ENCODE measurements around the gene ZMYND10. TPM values are rescaled to one million over a fixed set of nuclear protein-coding genes. Genes with fewer than 3 reads are reported as not detected.

Gene ZMYND10
- polyA plus RNA-seq, 1 of the 3 experiments (the other 2 are of a cell fraction): 0.95 TPM

GRCh38 chr3:50372349-50372748, 26.8 kb upstream of the ZMYND10 start:
- no peaks in the 10 kb centered on the region for H3K9me3 ChIP-seq
- peak overlapping the region in 1 of 2 experiments; percentile 56; a peak in 2 of 4 replicates for H3K27ac ChIP-seq (ENCODE audit: low read depth in 2 of 2, low read length in 1 of 2)
- ChIA-PET CTCF (no interaction called here), POLR2A (interaction anchor here (1.0 kb wide), 1 partner anchor 13 kb away, joined by 3 read pairs; no protein-coding TSS in a partner anchor)
- no peaks in the 10 kb centered on the region for H3F3A ChIP-seq (replicated peaks; ENCODE audit: insufficient read depth)
- no peaks in the 10 kb centered on the region for H3K27me3 ChIP-seq (ENCODE audit: insufficient read depth)
- H4K20me1 ChIP-seq (ENCODE audit: insufficient read depth): no peaks in the 10 kb centered on the region
- no peak overlapping the region for H3K4me3 ChIP-seq (ENCODE audit: low read depth in 2 of 2, low read length in 1 of 2)
- TF ChIP-seq RAD21 (IDR thresholded peaks at IDR 0.05; ENCODE audit: low read length): peak; percentile 10; the same call in 1 of the 2 replicates
- no peak for TF ChIP-seq TAF1 (IDR thresholded peaks at IDR 0.05; ENCODE audit: borderline replicate concordance, low read depth, low read length)
- TF ChIP-seq EZH2phosphoT487 (IDR thresholded peaks at IDR 0.05; ENCODE audit: borderline replicate concordance, low read depth): no peak
- H3K36me3 ChIP-seq (replicated peaks in 1 of 2; ENCODE audit: control insufficient read depth in 1 of 2, insufficient read depth in 2 of 2, low read length in 1 of 2): no peaks in the 10 kb centered on the region
- no peak overlapping the region for H2AFZ ChIP-seq (ENCODE audit: low read depth)
- H3K79me2 ChIP-seq (ENCODE audit: insufficient read depth): no peaks in the 10 kb centered on the region
- WGBS (ENCODE audit: low lambda C conversion rate): 64% methylated on average over 7 of the region's 8 CpGs
- peak; percentile 72 for DNase-seq
- H3K9me2 ChIP-seq: no peaks in the 10 kb centered on the region
- no peak overlapping the region for H3K4me2 ChIP-seq
- H3K9ac ChIP-seq: no peak overlapping the region
- H3K4me1 ChIP-seq (ENCODE audit: control insufficient read depth in 1 of 2, insufficient read depth in 2 of 2, low read depth in 1 of 2, low read length in 1 of 2): peaks cover 0 to 89% of the 10 kb centered on the region in 2 experiments; a peak in 2 of 4 replicates

- WGBS (ENCODE audit: low lambda C conversion rate): 50% methylated on average over 1 of the region's 3 CpGs
- no peak for DNase-seq
- peaks cover 0 to 84% of the 10 kb centered on the region in 2 experiments; a peak in 2 of 4 replicates for H3K4me1 ChIP-seq (ENCODE audit: control insufficient read depth in 1 of 2, insufficient read depth in 2 of 2, low read depth in 1 of 2, low read length in 1 of 2)
These were observed 25.7 kb upstream of the ZMYND10 start for GRCh38 chr3:50371133-50371685.

GRCh38 chr3:50370594-50370993, 25.1 kb upstream of the ZMYND10 start:
- Histone ChIP-seq H4K20me1 (ENCODE audit: insufficient read depth) (no peaks in the 10 kb centered on the region), H3K9me2 (no peaks in the 10 kb centered on the region), H3K4me2 (no peak overlapping the region), H2AFZ (ENCODE audit: low read depth) (no peak overlapping the region), H3K9ac (no peak overlapping the region), H3K9me3 (no peaks in the 10 kb centered on the region), H3F3A (replicated peaks; ENCODE audit: insufficient read depth) (no peaks in the 10 kb centered on the region), H3K27ac (ENCODE audit: low read depth in 2 of 2, low read length in 1 of 2) (peak overlapping the region in 1 of 2 experiments; percentile 56; a peak in 2 of 4 replicates), H3K36me3 (replicated peaks in 1 of 2; ENCODE audit: control insufficient read depth in 1 of 2, insufficient read depth in 2 of 2, low read length in 1 of 2) (no peaks in the 10 kb centered on the region), H3K27me3 (ENCODE audit: insufficient read depth) (no peaks in the 10 kb centered on the region), H3K79me2 (ENCODE audit: insufficient read depth) (no peaks in the 10 kb centered on the region), H3K4me1 (ENCODE audit: control insufficient read depth in 1 of 2, insufficient read depth in 2 of 2, low read depth in 1 of 2, low read length in 1 of 2) (peaks cover 0 to 78% of the 10 kb centered on the region in 2 experiments; a peak in 2 of 4 replicates), H3K4me3 (ENCODE audit: low read depth in 2 of 2, low read length in 1 of 2) (no peak overlapping the region)
- peak; percentile 78 for DNase-seq
- ChIA-PET CTCF (interaction anchor here (0.6 to 5.8 kb wide), 33 partner anchors 9 to 246 kb away, joined by 3 to 70 read pairs (median 4); partner anchors contain the start of genes HYAL3, MAPKAPK3, NAA80 and TUSC2), POLR2A (interaction anchor here (1.1 to 4.6 kb wide), 6 partner anchors 10 to 22 kb away, joined by 3 to 28 read pairs (median 8); partner anchors contain the start of genes CYB561D2 and NPRL2)
- 58% methylated on average over 14 of the region's 14 CpGs for WGBS (ENCODE audit: low lambda C conversion rate)
- TF ChIP-seq CTCF (IDR thresholded peaks at IDR 0.05) (peak; percentile 31), SMC3 (IDR thresholded peaks at IDR 0.05; ENCODE audit: low read depth, low read length) (peak; percentile 46), POLR2AphosphoS5 (IDR thresholded peaks at IDR 0.05; ENCODE audit: low read depth, low read length) (no peak), JUND (IDR thresholded peaks at IDR 0.05) (no peak), RCOR1 (IDR thresholded peaks at IDR 0.05; ENCODE audit: low read length) (no peak), ELF1 (IDR thresholded peaks at IDR 0.05) (no peak), TEAD4 (IDR thresholded peaks at IDR 0.05; ENCODE audit: borderline replicate concordance, insufficient read depth) (no peak), NRF1 (IDR thresholded peaks at IDR 0.05; ENCODE audit: low read depth, low read length) (no peak), IRF3 (IDR thresholded peaks at IDR 0.05; ENCODE audit: low read depth, low read length) (no peak), FOSL2 (IDR thresholded peaks at IDR 0.05; ENCODE audit: borderline replicate concordance, low read depth) (no peak)

More at GRCh38 chr3:50371133-50371685, 25.7 kb upstream of the ZMYND10 start:
- no peaks in the 10 kb centered on the region for H3F3A ChIP-seq (replicated peaks; ENCODE audit: insufficient read depth)
- H3K36me3 ChIP-seq (replicated peaks in 1 of 2; ENCODE audit: control insufficient read depth in 1 of 2, insufficient read depth in 2 of 2, low read length in 1 of 2): no peaks in the 10 kb centered on the region
- H3K9ac ChIP-seq: no peak overlapping the region
- H3K27me3 ChIP-seq (ENCODE audit: insufficient read depth): no peaks in the 10 kb centered on the region
- ChIA-PET CTCF (interaction anchor here (0.6 to 5.8 kb wide), 32 partner anchors 8 to 245 kb away, joined by 3 to 70 read pairs (median 4); partner anchors contain the start of genes HYAL3, MAPKAPK3, NAA80 and TUSC2), POLR2A (interaction anchor here (1.0 to 4.6 kb wide), 6 partner anchors 9 to 23 kb away, joined by 3 to 28 read pairs (median 6); partner anchors contain the start of genes CYB561D2, NPRL2 and TMEM115)
- no peak overlapping the region for H3K4me3 ChIP-seq (ENCODE audit: low read depth in 2 of 2, low read length in 1 of 2)
- no peak overlapping the region for H2AFZ ChIP-seq (ENCODE audit: low read depth)
- H3K4me2 ChIP-seq: no peak overlapping the region
- no peaks in the 10 kb centered on the region for H3K79me2 ChIP-seq (ENCODE audit: insufficient read depth)
- H3K9me2 ChIP-seq: no peaks in the 10 kb centered on the region
- no peaks in the 10 kb centered on the region for H4K20me1 ChIP-seq (ENCODE audit: insufficient read depth)
- H3K27ac ChIP-seq (ENCODE audit: low read depth in 2 of 2, low read length in 1 of 2): peak overlapping the region in 1 of 2 experiments; percentile 56; a peak in 2 of 4 replicates
- H3K9me3 ChIP-seq: no peaks in the 10 kb centered on the region
- no peak for TF ChIP-seq GATA2 (CRISPR knock-in tag; IDR thresholded peaks at IDR 0.05)
- no peak for TF ChIP-seq TAF1 (IDR thresholded peaks at IDR 0.05; ENCODE audit: borderline replicate concordance, low read depth, low read length)
- TF ChIP-seq PBX3 (IDR thresholded peaks at IDR 0.05): no peak
- no peak for TF ChIP-seq POLR2AphosphoS5 (IDR thresholded peaks at IDR 0.05; ENCODE audit: low read depth, low read length)

Measured in SK-N-SH (cell line).